Heart left ventricle (tissue), 13 donors: ENCODE measurements around the gene PTPRZ1.

ENCODE experiments used
- POLR2A ChIP-seq, 2 donors: fragments of 450-650 bp; IDR thresholded peaks; one replicate each; pipeline ENCODE4 v1.6.1; 2017; ENCODE audit warnings: antibody characterized with exemption in 2 of 2, mild to moderate bottlenecking in 2 of 2, moderate library complexity in 2 of 2
- TF ChIP-seq, protein P1 (sequence below), 12 donors: fragments of 200-600 bp; sonication (generic) in 4 of 12; IDR thresholded peaks; one replicate each; pipeline versions ENCODE4 v1.5.0 to v1.8.0; 2018 to 2022; ENCODE audit warnings: antibody characterized with exemption in 12 of 12, mild to moderate bottlenecking in 5 of 12
- donor health status: ischemic (EF 13 %, LVEDD 7.1; RV severe dilation, severe dysfunction).
- donor health status: DM: no; HTN: yes; CAD: no.
- donor health status: DM: no; HTN: no; CAD: no.
- donor health status: ischemic (EF 25% LVEDD 6.9; RV normal size, moderate dysfunction).
- donor health status: ischemic (EF 25% LVEDD 5.7; RV mildly dilated, moderate dysfunction).
- donor health status: ischemic (EF 35%, LVEDD 5.7; RV mildly dilated, moderate dysfunction).
- donor health status: nonischemic (EF 11% LVEDD 7.7; RV severe dilation, severe dysfunction).
- donor health status: DM: yes; HTN: yes; CAD: no.
- donor health status: PGD.
- donor health status: ischemic (EF 29% LVEDD 5.4; RV normal size, mild dysfunction).
- donor health status: nonischemic (EF 23%, LVEDD 6.1; RV moderate dilation, normal function).

DNA sequence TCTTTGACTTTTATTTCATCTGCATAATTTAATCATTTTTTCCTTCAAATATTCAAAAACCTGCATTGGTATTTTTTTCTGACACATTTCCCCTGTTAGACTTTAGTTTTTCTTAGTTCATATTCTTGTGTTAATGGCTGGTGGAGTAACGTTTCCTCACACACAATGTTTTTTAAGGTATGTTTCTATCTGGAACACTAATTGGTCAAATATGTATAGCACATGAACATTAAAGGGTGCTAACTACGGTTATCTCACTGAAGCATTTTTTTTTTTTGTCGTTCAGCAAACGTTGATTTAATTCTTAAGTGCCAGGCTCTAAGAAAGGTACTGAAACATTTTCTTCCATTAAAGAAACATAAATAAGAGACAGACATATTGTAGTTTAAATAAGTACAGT, 87.7 kb downstream of the PTPRZ1 start:
- TF ChIP-seq, protein P1, sequence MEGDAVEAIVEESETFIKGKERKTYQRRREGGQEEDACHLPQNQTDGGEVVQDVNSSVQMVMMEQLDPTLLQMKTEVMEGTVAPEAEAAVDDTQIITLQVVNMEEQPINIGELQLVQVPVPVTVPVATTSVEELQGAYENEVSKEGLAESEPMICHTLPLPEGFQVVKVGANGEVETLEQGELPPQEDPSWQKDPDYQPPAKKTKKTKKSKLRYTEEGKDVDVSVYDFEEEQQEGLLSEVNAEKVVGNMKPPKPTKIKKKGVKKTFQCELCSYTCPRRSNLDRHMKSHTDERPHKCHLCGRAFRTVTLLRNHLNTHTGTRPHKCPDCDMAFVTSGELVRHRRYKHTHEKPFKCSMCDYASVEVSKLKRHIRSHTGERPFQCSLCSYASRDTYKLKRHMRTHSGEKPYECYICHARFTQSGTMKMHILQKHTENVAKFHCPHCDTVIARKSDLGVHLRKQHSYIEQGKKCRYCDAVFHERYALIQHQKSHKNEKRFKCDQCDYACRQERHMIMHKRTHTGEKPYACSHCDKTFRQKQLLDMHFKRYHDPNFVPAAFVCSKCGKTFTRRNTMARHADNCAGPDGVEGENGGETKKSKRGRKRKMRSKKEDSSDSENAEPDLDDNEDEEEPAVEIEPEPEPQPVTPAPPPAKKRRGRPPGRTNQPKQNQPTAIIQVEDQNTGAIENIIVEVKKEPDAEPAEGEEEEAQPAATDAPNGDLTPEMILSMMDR (IDR thresholded peaks at IDR 0.05), result no peak
- TF ChIP-seq POLR2A (IDR thresholded peaks at IDR 0.05), result no peak
